ENCODE results near the gene TMCO1.

Gene TMCO1

GRCh38 chr1:165762725-165763124 lies 5.9 kb downstream of the TMCO1 start:
- Histone ChIP-seq H3K4ac (ENCODE audit: low read length) (no peak overlapping the region), H3K9ac (ENCODE audit: low read depth, low read length, poor library complexity) (no peak overlapping the region), H4K8ac (ENCODE audit: low read depth, low read length) (no peak overlapping the region), H2BK5ac (ENCODE audit: low read length) (no peak overlapping the region), H3K4me3 (ENCODE audit: low read length in 2 of 2) (no peak overlapping the region), H4K91ac (ENCODE audit: low read depth, low read length, poor library complexity) (no peak overlapping the region), H2BK120ac (ENCODE audit: low read depth, low read length) (no peak overlapping the region), H3K9me3 (replicated peaks in 1 of 2; ENCODE audit: control insufficient read depth in 2 of 2, insufficient read depth in 1 of 2, low read depth in 1 of 2, low read length in 2 of 2) (no peaks in the 10 kb centered on the region), H3K4me2 (ENCODE audit: insufficient read depth, low read length, poor library complexity, severe bottlenecking) (no peak overlapping the region), H3K36me3 (replicated peaks in 1 of 2; ENCODE audit: control insufficient read depth in 2 of 2, insufficient read depth in 2 of 2, low read length in 2 of 2) (peaks cover 7 to 77% of the 10 kb centered on the region in 2 donors), H3K18ac (ENCODE audit: low read length) (no peak overlapping the region), H3K23ac (ENCODE audit: low read depth, low read length, poor library complexity) (no peak overlapping the region), H3K14ac (ENCODE audit: low read length) (no peak overlapping the region), H2BK12ac (ENCODE audit: low read length) (no peak overlapping the region), H2AK5ac (ENCODE audit: low read depth, low read length) (no peak overlapping the region), H2BK15ac (ENCODE audit: low read length) (no peak overlapping the region), H2AFZ (ENCODE audit: low read length) (no peak overlapping the region), H3K27ac (replicated peaks; ENCODE audit: low read length) (no peak overlapping the region), H3K27me3 (ENCODE audit: control insufficient read depth in 3 of 3, insufficient read depth in 3 of 3, low read depth in 1 of 3, low read length in 3 of 3) (no peaks in the 10 kb centered on the region), H3K79me1 (ENCODE audit: low read depth, low read length) (peaks cover 3% of the 10 kb centered on the region), H3K4me1 (ENCODE audit: control insufficient read depth in 2 of 2, insufficient read depth in 1 of 2, low read depth in 1 of 2, low read length in 2 of 2) (peaks cover 1 to 2% of the 10 kb centered on the region in 2 donors)
- DNase-seq (ENCODE audit: low spot score) = no peak
- WGBS, 2 donors (ENCODE audit: extremely low coverage in 2 of 2, insufficient read length in 2 of 2, insufficient replicate concordance in 1 of 2) = no CpG with 5 or more reads among the region's 1 CpG

GRCh38 chr1:165759095-165759494 lies 9.6 kb downstream of the TMCO1 start:
- Histone ChIP-seq H3K9ac (ENCODE audit: low read depth, low read length, poor library complexity) (no peak overlapping the region), H3K9me3 (replicated peaks in 1 of 2; ENCODE audit: control insufficient read depth in 2 of 2, insufficient read depth in 1 of 2, low read depth in 1 of 2, low read length in 2 of 2) (no peaks in the 10 kb centered on the region), H4K8ac (ENCODE audit: low read depth, low read length) (no peak overlapping the region), H3K23ac (ENCODE audit: low read depth, low read length, poor library complexity) (no peak overlapping the region), H2BK5ac (ENCODE audit: low read length) (no peak overlapping the region), H3K27me3 (ENCODE audit: control insufficient read depth in 3 of 3, insufficient read depth in 3 of 3, low read depth in 1 of 3, low read length in 3 of 3) (no peaks in the 10 kb centered on the region), H2AFZ (ENCODE audit: low read length) (no peak overlapping the region), H2AK5ac (ENCODE audit: low read depth, low read length) (no peak overlapping the region), H2BK120ac (ENCODE audit: low read depth, low read length) (no peak overlapping the region), H3K27ac (replicated peaks; ENCODE audit: low read length) (no peak overlapping the region), H2BK12ac (ENCODE audit: low read length) (no peak overlapping the region), H3K18ac (ENCODE audit: low read length) (no peak overlapping the region), H2BK15ac (ENCODE audit: low read length) (no peak overlapping the region), H3K4me3 (ENCODE audit: low read length in 2 of 2) (no peak overlapping the region), H3K4me1 (ENCODE audit: control insufficient read depth in 2 of 2, insufficient read depth in 1 of 2, low read depth in 1 of 2, low read length in 2 of 2) (no peaks in the 10 kb centered on the region), H3K79me1 (ENCODE audit: low read depth, low read length) (no peaks in the 10 kb centered on the region), H3K4ac (ENCODE audit: low read length) (no peak overlapping the region), H3K4me2 (ENCODE audit: insufficient read depth, low read length, poor library complexity, severe bottlenecking) (no peak overlapping the region), H3K14ac (ENCODE audit: low read length) (no peak overlapping the region), H3K36me3 (replicated peaks in 1 of 2; ENCODE audit: control insufficient read depth in 2 of 2, insufficient read depth in 2 of 2, low read length in 2 of 2) (peaks cover 0 to 52% of the 10 kb centered on the region in 2 donors), H4K91ac (ENCODE audit: low read depth, low read length, poor library complexity) (no peak overlapping the region)
- no peak for DNase-seq (ENCODE audit: low spot score)

GRCh38 chr1:165755393-165756010 lies 13.2 kb downstream of the TMCO1 start:
- no peak overlapping the region for H4K91ac ChIP-seq (ENCODE audit: low read depth, low read length, poor library complexity)
- no peaks in the 10 kb centered on the region for H3K27me3 ChIP-seq (ENCODE audit: control insufficient read depth in 3 of 3, insufficient read depth in 3 of 3, low read depth in 1 of 3, low read length in 3 of 3)
- no peak for DNase-seq (ENCODE audit: low spot score)
- no peaks in the 10 kb centered on the region for H3K9me3 ChIP-seq (replicated peaks in 1 of 2; ENCODE audit: control insufficient read depth in 2 of 2, insufficient read depth in 1 of 2, low read depth in 1 of 2, low read length in 2 of 2)
- no peaks in the 10 kb centered on the region for H3K79me1 ChIP-seq (ENCODE audit: low read depth, low read length)
- no peak overlapping the region for H3K18ac ChIP-seq (ENCODE audit: low read length)
- H3K4me3 ChIP-seq (ENCODE audit: low read length in 2 of 2) = no peak overlapping the region
- peaks cover 0 to 53% of the 10 kb centered on the region in 2 donors for H3K36me3 ChIP-seq (replicated peaks in 1 of 2; ENCODE audit: control insufficient read depth in 2 of 2, insufficient read depth in 2 of 2, low read length in 2 of 2)
- H2BK5ac ChIP-seq (ENCODE audit: low read length) = no peak overlapping the region
- no peak overlapping the region for H3K27ac ChIP-seq (replicated peaks; ENCODE audit: low read length)
- H3K23ac ChIP-seq (ENCODE audit: low read depth, low read length, poor library complexity) = no peak overlapping the region
- no peak overlapping the region for H3K4ac ChIP-seq (ENCODE audit: low read length)
- no peak overlapping the region for H3K14ac ChIP-seq (ENCODE audit: low read length)
- no peak overlapping the region for H2AFZ ChIP-seq (ENCODE audit: low read length)
- H3K9ac ChIP-seq (ENCODE audit: low read depth, low read length, poor library complexity) = no peak overlapping the region
- H2BK12ac ChIP-seq (ENCODE audit: low read length) = no peak overlapping the region
- no peak overlapping the region for H3K4me2 ChIP-seq (ENCODE audit: insufficient read depth, low read length, poor library complexity, severe bottlenecking)
- H2BK120ac ChIP-seq (ENCODE audit: low read depth, low read length) = no peak overlapping the region
- no peak overlapping the region for H2AK5ac ChIP-seq (ENCODE audit: low read depth, low read length)
- no peak overlapping the region for H4K8ac ChIP-seq (ENCODE audit: low read depth, low read length)
- no peak overlapping the region for H2BK15ac ChIP-seq (ENCODE audit: low read length)
- H3K4me1 ChIP-seq (ENCODE audit: control insufficient read depth in 2 of 2, insufficient read depth in 1 of 2, low read depth in 1 of 2, low read length in 2 of 2) = no peaks in the 10 kb centered on the region

- Histone ChIP-seq H3K14ac (ENCODE audit: low read length) (no peak overlapping the region), H2AFZ (ENCODE audit: low read length) (no peak overlapping the region), H3K4me3 (ENCODE audit: low read length in 2 of 2) (no peak overlapping the region), H3K36me3 (replicated peaks in 1 of 2; ENCODE audit: control insufficient read depth in 2 of 2, insufficient read depth in 2 of 2, low read length in 2 of 2) (peaks cover 0 to 57% of the 10 kb centered on the region in 2 donors), H2BK12ac (ENCODE audit: low read length) (no peak overlapping the region), H3K27ac (replicated peaks; ENCODE audit: low read length) (no peak overlapping the region), H4K8ac (ENCODE audit: low read depth, low read length) (no peak overlapping the region), H3K79me1 (ENCODE audit: low read depth, low read length) (no peaks in the 10 kb centered on the region), H4K91ac (ENCODE audit: low read depth, low read length, poor library complexity) (no peak overlapping the region), H2BK120ac (ENCODE audit: low read depth, low read length) (no peak overlapping the region), H2AK5ac (ENCODE audit: low read depth, low read length) (no peak overlapping the region), H2BK15ac (ENCODE audit: low read length) (no peak overlapping the region), H3K9me3 (replicated peaks in 1 of 2; ENCODE audit: control insufficient read depth in 2 of 2, insufficient read depth in 1 of 2, low read depth in 1 of 2, low read length in 2 of 2) (no peaks in the 10 kb centered on the region), H2BK5ac (ENCODE audit: low read length) (no peak overlapping the region), H3K27me3 (ENCODE audit: control insufficient read depth in 3 of 3, insufficient read depth in 3 of 3, low read depth in 1 of 3, low read length in 3 of 3) (no peaks in the 10 kb centered on the region), H3K4me1 (ENCODE audit: control insufficient read depth in 2 of 2, insufficient read depth in 1 of 2, low read depth in 1 of 2, low read length in 2 of 2) (no peaks in the 10 kb centered on the region), H3K9ac (ENCODE audit: low read depth, low read length, poor library complexity) (no peak overlapping the region), H3K4ac (ENCODE audit: low read length) (no peak overlapping the region), H3K18ac (ENCODE audit: low read length) (no peak overlapping the region), H3K4me2 (ENCODE audit: insufficient read depth, low read length, poor library complexity, severe bottlenecking) (no peak overlapping the region), H3K23ac (ENCODE audit: low read depth, low read length, poor library complexity) (no peak overlapping the region)
- DNase-seq (ENCODE audit: low spot score) = no peak
Observed at GRCh38 chr1:165753934-165754333, 14.7 kb downstream of the TMCO1 start.

Measured in neuronal stem cell (in vitro differentiated cells).